ENCODE measurements around the gene ARHGAP32. TPM values are rescaled to one million over a fixed set of nuclear protein-coding genes. Genes with fewer than 3 reads are reported as not detected.

Gene ARHGAP32
- total RNA-seq, 2 experiments from 2014 or later = not detected

DNA sequence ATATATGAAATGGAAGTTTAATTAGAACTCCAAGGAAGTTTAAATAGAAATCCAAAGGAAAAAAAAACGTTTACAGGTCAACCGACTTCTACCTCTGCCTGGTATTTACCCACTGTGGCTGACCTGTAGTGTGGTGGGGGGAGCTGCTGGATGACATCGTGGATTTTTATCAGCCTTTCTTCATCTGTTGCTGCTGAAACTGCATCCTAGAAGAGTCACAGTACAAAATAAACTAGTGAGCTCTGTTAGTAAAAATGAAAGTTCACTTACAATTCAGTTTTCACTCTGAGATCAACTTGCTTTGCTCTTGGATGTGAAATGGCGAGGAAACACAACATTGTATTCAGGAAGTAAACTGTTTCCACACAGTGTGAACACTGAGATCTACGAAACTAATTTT, 206.2 kb downstream of the ARHGAP32 start:
- Histone ChIP-seq H3K79me2 (ENCODE audit: insufficient read depth, low read depth, low read length) (no peaks in the 10 kb centered on the region), H2AFZ (ENCODE audit: low read length) (peak overlapping the region; percentile 35; the same call in 1 of the 2 replicates), H3K27ac (ENCODE audit: low read depth, low read length, poor library complexity, severe bottlenecking) (no peak overlapping the region), H3K9me3 (ENCODE audit: low read length) (no peaks in the 10 kb centered on the region), H3K4me3 (ENCODE audit: low read depth, low read length, poor library complexity, severe bottlenecking) (no peak overlapping the region), H3K4me2 (ENCODE audit: low read length) (no peak overlapping the region), H3K36me3 (ENCODE audit: insufficient read depth, low read length) (no peaks in the 10 kb centered on the region), H3K4me1 (ENCODE audit: insufficient read depth, low read length, poor library complexity, severe bottlenecking) (no peaks in the 10 kb centered on the region), H3K9me2 (ENCODE audit: insufficient read depth, low read length) (no peaks in the 10 kb centered on the region), H4K20me1 (ENCODE audit: insufficient read depth, low read length) (no peaks in the 10 kb centered on the region)
- no TSS peak for BruUV-seq (replicated peaks)
- TF ChIP-seq, protein P1, sequence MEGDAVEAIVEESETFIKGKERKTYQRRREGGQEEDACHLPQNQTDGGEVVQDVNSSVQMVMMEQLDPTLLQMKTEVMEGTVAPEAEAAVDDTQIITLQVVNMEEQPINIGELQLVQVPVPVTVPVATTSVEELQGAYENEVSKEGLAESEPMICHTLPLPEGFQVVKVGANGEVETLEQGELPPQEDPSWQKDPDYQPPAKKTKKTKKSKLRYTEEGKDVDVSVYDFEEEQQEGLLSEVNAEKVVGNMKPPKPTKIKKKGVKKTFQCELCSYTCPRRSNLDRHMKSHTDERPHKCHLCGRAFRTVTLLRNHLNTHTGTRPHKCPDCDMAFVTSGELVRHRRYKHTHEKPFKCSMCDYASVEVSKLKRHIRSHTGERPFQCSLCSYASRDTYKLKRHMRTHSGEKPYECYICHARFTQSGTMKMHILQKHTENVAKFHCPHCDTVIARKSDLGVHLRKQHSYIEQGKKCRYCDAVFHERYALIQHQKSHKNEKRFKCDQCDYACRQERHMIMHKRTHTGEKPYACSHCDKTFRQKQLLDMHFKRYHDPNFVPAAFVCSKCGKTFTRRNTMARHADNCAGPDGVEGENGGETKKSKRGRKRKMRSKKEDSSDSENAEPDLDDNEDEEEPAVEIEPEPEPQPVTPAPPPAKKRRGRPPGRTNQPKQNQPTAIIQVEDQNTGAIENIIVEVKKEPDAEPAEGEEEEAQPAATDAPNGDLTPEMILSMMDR (conservative IDR thresholded peaks at IDR 0.05; ENCODE audit: low read length) = no peak
- TF ChIP-seq EZH2phosphoT487 (IDR thresholded peaks at IDR 0.05; ENCODE audit: borderline replicate concordance, low read depth, low read length) = no peak
- DNase-seq (ENCODE audit: low spot score) = no peak
- ChIA-PET CTCF (ENCODE audit: unreplicated experiment) (no interaction called here), POLR2A (interaction anchor here (1.4 kb wide), 1 partner anchor 9 kb away, joined by 3 read pairs; no protein-coding TSS in a partner anchor)
- intact Hi-C loops (cut with micrococcal nuclease; ENCODE audit: unreplicated experiment) = no loop called here

DNA sequence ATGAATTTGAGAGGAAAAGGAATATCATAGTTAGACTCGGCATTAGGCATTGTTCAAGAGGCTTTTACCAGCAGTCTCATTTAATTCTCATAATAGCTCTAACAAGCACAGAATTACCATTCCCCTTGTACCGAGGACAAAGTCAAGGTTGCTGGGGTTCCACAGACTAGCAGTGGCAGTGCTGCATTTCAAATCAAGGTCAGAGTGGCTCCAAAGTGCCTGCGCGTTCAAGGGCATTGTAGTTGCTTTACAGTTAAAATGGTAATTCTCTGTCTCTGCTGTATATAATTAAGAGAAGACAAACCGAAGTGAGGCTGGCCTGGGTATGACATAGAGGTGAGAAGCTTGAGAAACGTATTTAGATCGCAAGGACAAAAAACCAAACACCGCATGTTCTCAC, 209.1 kb downstream of the ARHGAP32 start:
- Histone ChIP-seq H3K36me3 (ENCODE audit: insufficient read depth, low read length) (no peaks in the 10 kb centered on the region), H3K9me2 (ENCODE audit: insufficient read depth, low read length) (no peaks in the 10 kb centered on the region), H3K9me3 (ENCODE audit: low read length) (no peaks in the 10 kb centered on the region), H3K4me3 (ENCODE audit: low read depth, low read length, poor library complexity, severe bottlenecking) (no peak overlapping the region), H3K27ac (ENCODE audit: low read depth, low read length, poor library complexity, severe bottlenecking) (no peak overlapping the region), H3K4me1 (ENCODE audit: insufficient read depth, low read length, poor library complexity, severe bottlenecking) (no peaks in the 10 kb centered on the region), H3K4me2 (ENCODE audit: low read length) (no peak overlapping the region), H2AFZ (ENCODE audit: low read length) (no peak overlapping the region), H3K79me2 (ENCODE audit: insufficient read depth, low read depth, low read length) (no peaks in the 10 kb centered on the region), H4K20me1 (ENCODE audit: insufficient read depth, low read length) (no peaks in the 10 kb centered on the region)
- BruUV-seq (replicated peaks) = no TSS peak
- CTCF ChIA-PET (ENCODE audit: unreplicated experiment) = no interaction called here
- POLR2A ChIA-PET = no interaction called here
- DNase-seq (ENCODE audit: low spot score) = no peak
- intact Hi-C loops (cut with micrococcal nuclease; ENCODE audit: unreplicated experiment) = no loop called here
- TF ChIP-seq EZH2phosphoT487 (IDR thresholded peaks at IDR 0.05; ENCODE audit: borderline replicate concordance, low read depth, low read length) = no peak
- TF ChIP-seq, protein P1 (conservative IDR thresholded peaks at IDR 0.05; ENCODE audit: low read length) = no peak

DNA sequence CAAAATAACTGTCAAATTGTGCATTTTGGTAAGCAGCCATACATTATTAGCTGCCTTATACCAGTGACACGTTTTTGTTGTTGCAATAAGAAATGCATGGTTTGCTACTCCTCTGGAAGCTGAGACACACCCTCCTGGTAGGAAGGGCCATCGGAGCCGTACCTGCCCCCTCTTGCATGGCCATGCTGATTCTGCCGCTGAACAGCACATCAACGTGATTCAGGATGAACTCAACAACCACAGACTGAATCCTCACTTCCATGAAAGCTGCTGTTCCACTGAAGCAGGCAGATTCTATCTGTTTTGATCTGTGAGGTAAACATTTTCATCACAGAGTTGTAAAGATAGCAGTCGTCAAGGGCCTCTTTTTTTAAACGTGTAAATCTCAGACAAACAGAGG, 210.9 kb downstream of the ARHGAP32 start:
- Histone ChIP-seq H3K9me3 (ENCODE audit: low read length) (no peaks in the 10 kb centered on the region), H3K9me2 (ENCODE audit: insufficient read depth, low read length) (no peaks in the 10 kb centered on the region), H3K4me2 (ENCODE audit: low read length) (no peak overlapping the region), H3K4me1 (ENCODE audit: insufficient read depth, low read length, poor library complexity, severe bottlenecking) (no peaks in the 10 kb centered on the region), H2AFZ (ENCODE audit: low read length) (no peak overlapping the region), H3K27ac (ENCODE audit: low read depth, low read length, poor library complexity, severe bottlenecking) (no peak overlapping the region), H4K20me1 (ENCODE audit: insufficient read depth, low read length) (no peaks in the 10 kb centered on the region), H3K4me3 (ENCODE audit: low read depth, low read length, poor library complexity, severe bottlenecking) (no peak overlapping the region), H3K79me2 (ENCODE audit: insufficient read depth, low read depth, low read length) (no peaks in the 10 kb centered on the region), H3K36me3 (ENCODE audit: insufficient read depth, low read length) (no peaks in the 10 kb centered on the region)
- TF ChIP-seq EZH2phosphoT487 (IDR thresholded peaks at IDR 0.05; ENCODE audit: borderline replicate concordance, low read depth, low read length) = no peak
- TF ChIP-seq, protein P1 (conservative IDR thresholded peaks at IDR 0.05; ENCODE audit: low read length) = no peak
- intact Hi-C loops (cut with micrococcal nuclease; ENCODE audit: unreplicated experiment) = no loop called here
- CTCF ChIA-PET (ENCODE audit: unreplicated experiment) = no interaction called here
- BruUV-seq (replicated peaks) = no TSS peak
- POLR2A ChIA-PET = no interaction called here
- DNase-seq (ENCODE audit: low spot score) = no peak
